Measurements from ENCODE around the gene THADA.

GRCh38 chr2:43201016-43201415 is 394.8 kb downstream of the THADA start:
- TF ChIP-seq CTCF (conservative IDR thresholded peaks at IDR 0.05; ENCODE audit: low read length) (no peak), EZH2phosphoT487 (IDR thresholded peaks at IDR 0.05; ENCODE audit: borderline replicate concordance, low read depth, low read length) (no peak)

Data from OCI-LY7 (cell line).